OCI-LY3 (cell line): Measurements from ENCODE around the gene PEX13.

Source experiments
- H2AFZ ChIP-seq: fragments of 200-600, 300-600 bp; shearing (Covaris generic); 2 replicates; pipeline ENCODE4 v1.6.0; 2014; ENCODE audit warnings: antibody characterized with exemption, low read depth, low read length
- H3K27ac ChIP-seq: fragments of 200-600, 300-600 bp; sonication (generic); 2 replicates; pipeline ENCODE4 v1.5.1; 2014; ENCODE audit warnings: mild to moderate bottlenecking, low read length, moderate library complexity, mixed read lengths
- H3K27me3 ChIP-seq: fragments of 200-600, 300-600 bp; sonication (generic); 2 replicates; pipeline ENCODE4 v1.6.1; 2014; ENCODE audit warnings: low read depth, low read length, mixed read lengths
- H3K36me3 ChIP-seq: fragments of 200-600, 300-600 bp; sonication (generic); replicated peaks from 2 replicates; pipeline ENCODE3; 2014; ENCODE audit warnings: low read depth, low read length, mixed read lengths
- H3K4me1 ChIP-seq: fragments of 300-600, 200-600 bp; sonication (generic); 2 replicates; pipeline ENCODE4 v1.6.1; 2014; ENCODE audit warnings: low read length, mixed read lengths
- H3K4me2 ChIP-seq: fragments of 200-600, 300-600 bp; sonication (generic); 2 replicates; pipeline ENCODE4 v1.6.1; 2014; ENCODE audit warnings: low read length, mixed read lengths
- H3K4me3 ChIP-seq: fragments of 300-600, 200-600 bp; sonication (generic); 2 replicates; pipeline ENCODE4 v1.5.1; 2014; ENCODE audit warnings: antibody characterized with exemption, mild to moderate bottlenecking, low read length, moderate library complexity
- H3K79me2 ChIP-seq: fragments of 300-600, 200-600 bp; shearing (Covaris generic); 2 replicates; pipeline ENCODE4 v1.6.1; 2014; ENCODE audit warnings: mild to moderate bottlenecking, low read length, mixed read lengths
- H3K9ac ChIP-seq: fragments of 300-600, 200-600 bp; shearing (Covaris generic); 2 replicates; pipeline ENCODE4 v1.6.0; 2014; ENCODE audit warnings: mild to moderate bottlenecking, low read length, moderate library complexity
- H3K9me3 ChIP-seq: fragments of 200-600, 300-600 bp; shearing (Covaris generic); 2 replicates; pipeline ENCODE4 v1.6.1; 2014; ENCODE audit warnings: low read length, mixed read lengths; ENCODE audit not compliant: insufficient read depth
- H4K20me1 ChIP-seq: fragments of 200-600, 300-600 bp; sonication (generic); 2 replicates; pipeline ENCODE4 v1.6.1; 2016; ENCODE audit warnings: low read length, mixed read lengths; ENCODE audit not compliant: insufficient read depth
- CTCF ChIP-seq: fragments of 200-600, 300-600 bp; sonication (generic); IDR thresholded peaks from 2 replicates; pipeline ENCODE4 v1.5.1; 2014; ENCODE audit warnings: antibody characterized with exemption, low read length, low read depth
- EZH2phosphoT487 ChIP-seq: fragments of 200-600 bp; shearing (Covaris generic); IDR thresholded peaks from 2 replicates; pipeline ENCODE4 v1.6.1; 2018; ENCODE audit warnings: antibody characterized with exemption, mixed run types, low read depth

The PEX13 gene

GRCh38 chr2:61016392-61017002 lies 1.0 kb upstream of the PEX13 start:
- peaks cover 29% of the 10 kb centered on the region for H3K4me1 ChIP-seq
- peaks cover 5% of the 10 kb centered on the region for H3K36me3 ChIP-seq
- H3K9me3 ChIP-seq, result no peaks in the 10 kb centered on the region
- H3K9ac ChIP-seq, result peak overlapping the region; percentile 92
- H3K4me2 ChIP-seq, result peak overlapping the region; percentile 80
- no peaks in the 10 kb centered on the region for H4K20me1 ChIP-seq
- H2AFZ ChIP-seq, result peak overlapping the region; percentile 95
- H3K27ac ChIP-seq, result peak overlapping the region; percentile 88
- peak overlapping the region; percentile 95 for H3K4me3 ChIP-seq
- no peaks in the 10 kb centered on the region for H3K27me3 ChIP-seq
- H3K79me2 ChIP-seq, result peaks cover 57% of the 10 kb centered on the region
- no peak for TF ChIP-seq EZH2phosphoT487
- no peak for TF ChIP-seq CTCF

DNA sequence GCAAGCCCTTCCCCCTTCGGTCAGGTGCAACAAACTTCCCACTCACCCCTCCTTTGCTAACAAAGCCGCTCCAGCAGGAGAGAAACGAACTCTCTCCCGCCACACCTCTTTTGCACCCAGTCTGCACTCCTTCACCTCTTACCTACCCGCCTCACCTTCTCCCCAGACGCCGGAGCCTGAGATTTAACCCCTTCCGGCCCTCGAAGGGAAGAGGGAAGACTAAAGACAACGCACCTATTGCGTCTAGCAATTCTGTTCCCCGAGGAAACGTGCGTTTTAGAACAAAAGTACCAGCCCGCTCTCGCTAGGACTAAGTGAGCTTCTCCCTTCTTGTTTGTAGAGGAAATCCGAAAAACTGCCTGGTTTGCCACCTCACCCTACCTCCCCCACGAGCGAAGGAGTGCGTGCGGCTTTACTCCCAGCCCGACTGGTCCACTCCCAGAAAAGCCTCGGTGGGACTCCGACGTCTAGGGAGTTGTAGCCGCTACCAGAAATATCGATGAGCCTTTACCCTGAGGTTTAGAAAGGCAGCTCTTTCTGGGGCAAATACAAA lies 441 bp upstream of the PEX13 start:
- Histone ChIP-seq H3K27ac (peak overlapping the region; percentile 88), H3K4me2 (peak overlapping the region; percentile 80), H3K4me1 (peaks cover 24% of the 10 kb centered on the region), H2AFZ (peak overlapping the region; percentile 95), H3K9ac (peak overlapping the region; percentile 92), H4K20me1 (no peaks in the 10 kb centered on the region), H3K79me2 (peaks cover 57% of the 10 kb centered on the region), H3K27me3 (no peaks in the 10 kb centered on the region), H3K36me3 (peaks cover 5% of the 10 kb centered on the region), H3K9me3 (no peaks in the 10 kb centered on the region), H3K4me3 (peak overlapping the region; percentile 95)
- no peak for TF ChIP-seq CTCF
- no peak for TF ChIP-seq EZH2phosphoT487

GRCh38 chr2:61018318-61018755 lies 817 bp downstream of the PEX13 start:
- peaks cover 5% of the 10 kb centered on the region for H3K36me3 ChIP-seq
- H3K9ac ChIP-seq, result peak overlapping the region; percentile 92
- H2AFZ ChIP-seq, result peak overlapping the region; percentile 95; the same call in 1 of the 2 replicates
- peaks cover 17% of the 10 kb centered on the region for H3K4me1 ChIP-seq
- H3K4me3 ChIP-seq, result peak overlapping the region; percentile 95
- H4K20me1 ChIP-seq, result no peaks in the 10 kb centered on the region
- H3K27ac ChIP-seq, result peak overlapping the region; percentile 88
- TF ChIP-seq CTCF (no peak), EZH2phosphoT487 (no peak)
- H3K79me2 ChIP-seq, result peaks cover 61% of the 10 kb centered on the region
- no peaks in the 10 kb centered on the region for H3K9me3 ChIP-seq
- H3K4me2 ChIP-seq, result peak overlapping the region; percentile 80
- H3K27me3 ChIP-seq, result no peaks in the 10 kb centered on the region

GRCh38 chr2:61018798-61019197 lies 1.3 kb downstream of the PEX13 start:
- H3K9ac ChIP-seq, result peak overlapping the region; percentile 92
- H3K4me3 ChIP-seq, result peak overlapping the region; percentile 95
- H3K79me2 ChIP-seq, result peaks cover 61% of the 10 kb centered on the region
- no peaks in the 10 kb centered on the region for H3K27me3 ChIP-seq
- H3K4me1 ChIP-seq, result peaks cover 17% of the 10 kb centered on the region
- H4K20me1 ChIP-seq, result no peaks in the 10 kb centered on the region
- H3K4me2 ChIP-seq, result peak overlapping the region; percentile 80
- H3K9me3 ChIP-seq, result no peaks in the 10 kb centered on the region
- no peak overlapping the region for H2AFZ ChIP-seq
- TF ChIP-seq CTCF (no peak), EZH2phosphoT487 (no peak)
- peaks cover 5% of the 10 kb centered on the region for H3K36me3 ChIP-seq
- peak overlapping the region; percentile 88 for H3K27ac ChIP-seq
